SK-N-SH (cell line): Measurements from ENCODE around the gene MAPK1. TPM values are rescaled to one million over a fixed set of nuclear protein-coding genes. Genes with fewer than 3 reads are reported as not detected.

ENCODE experiments used
- CTCF ChIA-PET: fragments of 300-600, 350-600 bp; formaldehyde crosslinking; extraction: SDS; loops from one replicate; lab custom pipeline; 2021; lab: Yijun Ruan, JAX
- POLR2A ChIA-PET: fragments of 350-600 bp; sonication (Branson Sonifier 250); formaldehyde crosslinking; extraction: SDS; loops from one replicate; lab custom pipeline; 2020; ENCODE audit warnings: antibody characterized with exemption, inconsistent platforms; lab: Yijun Ruan, JAX
- DNase-seq: peaks from one replicate; pipeline ENCODE4 v3.0.0; 2012
- H2AFZ ChIP-seq: fragments of 200-600 bp; sonication (generic); 2 replicates; pipeline ENCODE4 v1.8.1; 2016; ENCODE audit warnings: antibody characterized with exemption, mild to moderate bottlenecking, low read depth
- H3F3A ChIP-seq: fragments of 200-600 bp; sonication (generic); replicated peaks from 2 replicates; pipeline ENCODE3; 2016; ENCODE audit warnings: antibody characterized with exemption, mild to moderate bottlenecking; ENCODE audit not compliant: insufficient read depth
- H3K27ac ChIP-seq, 2 experiments: fragments of 200-500 bp in 1 of 2; fragments of 200-600 bp in 1 of 2; sonication (Bioruptor generic) in 1 of 2; sonication (generic), shearing (Covaris generic) in 1 of 2; 2 replicates each; pipeline versions ENCODE4 v1.5.1 to v1.6.1; 2014 to 2016; ENCODE audit warnings: low read depth in 2 of 2, inconsistent platforms in 1 of 2, low read length in 1 of 2, mild to moderate bottlenecking in 1 of 2, mixed read lengths in 1 of 2
- H3K27me3 ChIP-seq: fragments of 200-600 bp; sonication (generic), shearing (Covaris generic); 2 replicates; pipeline ENCODE4 v1.6.1; 2016; ENCODE audit warnings: mixed run types; ENCODE audit not compliant: insufficient read depth
- H3K36me3 ChIP-seq, 2 experiments: fragments of 200-500 bp in 1 of 2; fragments of 200-600 bp in 1 of 2; sonication (Bioruptor generic) in 1 of 2; sonication (generic) in 1 of 2; replicated peaks in 1 of 2; 2 replicates each; pipeline versions ENCODE3 to v1.5.1; 2014 to 2016; ENCODE audit warnings: low read length in 1 of 2, mild to moderate bottlenecking in 1 of 2; ENCODE audit not compliant: insufficient read depth in 2 of 2, control insufficient read depth in 1 of 2
- H3K4me1 ChIP-seq, 2 experiments: fragments of 200-500 bp in 1 of 2; fragments of 200-600 bp in 1 of 2; sonication (Bioruptor generic) in 1 of 2; sonication (generic), shearing (Covaris generic) in 1 of 2; 2 replicates each; pipeline versions ENCODE4 v1.5.1 to v1.6.1; 2014 to 2016; ENCODE audit warnings: low read depth in 1 of 2, low read length in 1 of 2, mixed run types in 1 of 2; ENCODE audit not compliant: insufficient read depth in 2 of 2, control insufficient read depth in 1 of 2
- H3K4me2 ChIP-seq: fragments of 200-600 bp; sonication (generic), shearing (Covaris generic); 2 replicates; pipeline ENCODE4 v1.6.1; 2017; ENCODE audit warnings: mixed run types
- H3K4me3 ChIP-seq, 2 experiments: fragments of 200-500 bp in 1 of 2; fragments of 200-600 bp in 1 of 2; sonication (Bioruptor generic) in 1 of 2; sonication (generic), shearing (Covaris generic) in 1 of 2; 2 replicates each; pipeline versions ENCODE4 v1.5.1 to v1.8.1; 2014 to 2016; ENCODE audit warnings: low read depth in 2 of 2, inconsistent platforms in 1 of 2, low read length in 1 of 2, mild to moderate bottlenecking in 1 of 2, mixed read lengths in 1 of 2, moderate library complexity in 1 of 2
- H3K79me2 ChIP-seq: fragments of 200-600 bp; sonication (generic); 2 replicates; pipeline ENCODE4 v1.8.1; 2017; ENCODE audit warnings: mild to moderate bottlenecking; ENCODE audit not compliant: insufficient read depth
- H3K9ac ChIP-seq: fragments of 200-600 bp; sonication (generic); 2 replicates; pipeline ENCODE4 v1.6.1; 2017; ENCODE audit warnings: mixed run types
- H3K9me2 ChIP-seq: fragments of 200-600 bp; sonication (generic); 2 replicates; pipeline ENCODE4 v1.6.1; 2017; ENCODE audit warnings: mixed run types
- H3K9me3 ChIP-seq: fragments of 200-600 bp; sonication (generic); 2 replicates; pipeline ENCODE4 v1.6.1; 2017; ENCODE audit warnings: mixed run types, mild to moderate bottlenecking, moderate library complexity
- H4K20me1 ChIP-seq: fragments of 200-600 bp; sonication (generic); 2 replicates; pipeline ENCODE4 v1.6.1; 2017; ENCODE audit warnings: mild to moderate bottlenecking, mixed run types; ENCODE audit not compliant: insufficient read depth
- EP300 ChIP-seq, 2 experiments: IDR thresholded peaks; 2 replicates each; pipeline versions ENCODE4 v1.4.0 to v1.6.1; 2012; ENCODE audit warnings: borderline replicate concordance in 1 of 2, low read depth in 1 of 2, low read length in 1 of 2
- FOXM1 ChIP-seq: IDR thresholded peaks from 2 replicates; pipeline ENCODE4 v1.4.0; 2012; ENCODE audit warnings: low read depth, mild to moderate bottlenecking
- GABPA ChIP-seq: IDR thresholded peaks from 2 replicates; pipeline ENCODE4 v1.4.0; 2012; ENCODE audit warnings: low read depth, mild to moderate bottlenecking
- GATA2 ChIP-seq: sonication (generic); formaldehyde crosslinking; IDR thresholded peaks from 2 replicates; pipeline ENCODE4 v1.5.0; 2020; ENCODE audit warnings: mild to moderate bottlenecking, missing genetic modification reagents
- IRF3 ChIP-seq: fragments of 150-350 bp; IDR thresholded peaks from 2 replicates; pipeline ENCODE4 v1.6.1; 2016; ENCODE audit warnings: mild to moderate bottlenecking, low read depth, low read length
- JUND ChIP-seq: IDR thresholded peaks from 2 replicates; pipeline ENCODE4 v1.4.0; 2012
- MAX ChIP-seq: IDR thresholded peaks from 2 replicates; pipeline ENCODE4 v1.4.0; 2012; ENCODE audit warnings: low read depth
- MEF2A ChIP-seq: IDR thresholded peaks from 2 replicates; pipeline ENCODE4 v1.4.0; 2012; ENCODE audit warnings: low read depth, borderline replicate concordance
- MXI1 ChIP-seq: IDR thresholded peaks from 2 replicates; pipeline ENCODE4 v1.6.1; 2012; ENCODE audit warnings: mild to moderate bottlenecking, low read depth, low read length, improper control_type of control experiment
- NRF1 ChIP-seq: IDR thresholded peaks from 2 replicates; pipeline ENCODE4 v1.6.1; 2012; ENCODE audit warnings: low read depth, mild to moderate bottlenecking, low read length
- RCOR1 ChIP-seq: fragments of 150-350 bp; IDR thresholded peaks from 2 replicates; pipeline ENCODE4 v1.6.1; 2017; ENCODE audit warnings: antibody characterized with exemption, low read length
- RFX5 ChIP-seq: IDR thresholded peaks from 2 replicates; pipeline ENCODE4 v1.6.1; 2012; ENCODE audit warnings: mild to moderate bottlenecking, improper control_type of control experiment, low read length
- SMC3 ChIP-seq: IDR thresholded peaks from 2 replicates; pipeline ENCODE4 v1.6.1; 2012; ENCODE audit warnings: low read depth, low read length, improper control_type of control experiment
- TAF1 ChIP-seq: IDR thresholded peaks from 2 replicates; pipeline ENCODE4 v1.6.1; 2012; ENCODE audit warnings: low read depth, mild to moderate bottlenecking, low read length, moderate library complexity, borderline replicate concordance
- USF1 ChIP-seq: IDR thresholded peaks from 2 replicates; pipeline ENCODE4 v1.4.0; 2012; ENCODE audit warnings: low read depth, borderline replicate concordance
- YY1 ChIP-seq: IDR thresholded peaks from 2 replicates; pipeline ENCODE4 v1.4.0; 2012; ENCODE audit warnings: low read depth, mild to moderate bottlenecking
- WGBS: methylation state at CpG from one replicate; pipeline ENCODE4 v1.1.6; 2017; ENCODE audit warnings: low lambda C conversion rate; 5-methylcytosine and 5-hydroxymethylcytosine counted together
- polyA plus RNA-seq, 3 experiments: library from polyadenylated mRNA; depleted of rRNA; stranded (reverse); fragments of >200 nt; gene quantifications; 2 replicates each; pipeline ENCODE4 v1.2.3, GENCODE V29; 2012
- TF ChIP-seq, protein P1 (sequence below): IDR thresholded peaks from 2 replicates; pipeline ENCODE4 v1.6.1; 2012; ENCODE audit warnings: mild to moderate bottlenecking, low read depth, low read length, moderate library complexity
- TF ChIP-seq, protein P2 (sequence below): fragments of 150-350 bp; IDR thresholded peaks from 2 replicates; pipeline ENCODE4 v1.6.1; 2017; ENCODE audit warnings: antibody characterized with exemption, low read length, low read depth, borderline replicate concordance
- TF ChIP-seq, protein P3 (sequence below): IDR thresholded peaks from 2 replicates; pipeline ENCODE4; 2012

MAPK1 gene
- polyA plus RNA-seq, 1 of the 3 experiments (the other 2 are of a cell fraction): 25.6 TPM

DNA sequence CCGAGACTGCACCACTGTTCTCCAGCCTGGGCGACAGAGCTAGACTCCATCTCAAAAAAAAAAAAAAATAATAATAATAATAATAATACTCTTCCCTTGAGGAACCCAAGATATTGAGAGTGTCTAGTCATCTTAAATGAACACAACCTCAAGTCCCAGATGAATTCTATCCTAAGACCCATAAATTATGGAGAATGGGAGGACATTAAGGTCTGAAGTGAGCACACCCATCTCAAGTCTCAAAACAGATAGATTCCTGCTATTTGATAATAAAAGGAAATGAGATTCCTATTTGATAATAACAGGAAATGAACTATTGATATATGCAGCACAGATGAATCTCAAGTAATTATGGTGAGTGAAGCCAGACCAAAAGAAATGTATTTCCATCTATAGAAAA, 51.5 kb downstream of the MAPK1 start (continued):
- TF ChIP-seq, protein P1, sequence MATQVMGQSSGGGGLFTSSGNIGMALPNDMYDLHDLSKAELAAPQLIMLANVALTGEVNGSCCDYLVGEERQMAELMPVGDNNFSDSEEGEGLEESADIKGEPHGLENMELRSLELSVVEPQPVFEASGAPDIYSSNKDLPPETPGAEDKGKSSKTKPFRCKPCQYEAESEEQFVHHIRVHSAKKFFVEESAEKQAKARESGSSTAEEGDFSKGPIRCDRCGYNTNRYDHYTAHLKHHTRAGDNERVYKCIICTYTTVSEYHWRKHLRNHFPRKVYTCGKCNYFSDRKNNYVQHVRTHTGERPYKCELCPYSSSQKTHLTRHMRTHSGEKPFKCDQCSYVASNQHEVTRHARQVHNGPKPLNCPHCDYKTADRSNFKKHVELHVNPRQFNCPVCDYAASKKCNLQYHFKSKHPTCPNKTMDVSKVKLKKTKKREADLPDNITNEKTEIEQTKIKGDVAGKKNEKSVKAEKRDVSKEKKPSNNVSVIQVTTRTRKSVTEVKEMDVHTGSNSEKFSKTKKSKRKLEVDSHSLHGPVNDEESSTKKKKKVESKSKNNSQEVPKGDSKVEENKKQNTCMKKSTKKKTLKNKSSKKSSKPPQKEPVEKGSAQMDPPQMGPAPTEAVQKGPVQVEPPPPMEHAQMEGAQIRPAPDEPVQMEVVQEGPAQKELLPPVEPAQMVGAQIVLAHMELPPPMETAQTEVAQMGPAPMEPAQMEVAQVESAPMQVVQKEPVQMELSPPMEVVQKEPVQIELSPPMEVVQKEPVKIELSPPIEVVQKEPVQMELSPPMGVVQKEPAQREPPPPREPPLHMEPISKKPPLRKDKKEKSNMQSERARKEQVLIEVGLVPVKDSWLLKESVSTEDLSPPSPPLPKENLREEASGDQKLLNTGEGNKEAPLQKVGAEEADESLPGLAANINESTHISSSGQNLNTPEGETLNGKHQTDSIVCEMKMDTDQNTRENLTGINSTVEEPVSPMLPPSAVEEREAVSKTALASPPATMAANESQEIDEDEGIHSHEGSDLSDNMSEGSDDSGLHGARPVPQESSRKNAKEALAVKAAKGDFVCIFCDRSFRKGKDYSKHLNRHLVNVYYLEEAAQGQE: no peak

GRCh38 chr22:21815357-21815756, 52.1 kb downstream of the MAPK1 start:
- Histone ChIP-seq H3K27ac (peak overlapping the region in 1 of 2 experiments; percentile 92; a peak in 2 of 4 replicates), H4K20me1 (peaks cover 78% of the 10 kb centered on the region), H3K79me2 (peaks cover 96% of the 10 kb centered on the region), H3K4me1 (peaks cover 3 to 11% of the 10 kb centered on the region in 2 experiments; a peak in 3 of 4 replicates), H3K4me2 (no peak overlapping the region), H3F3A (peaks cover 14% of the 10 kb centered on the region), H3K9me2 (no peaks in the 10 kb centered on the region), H3K9me3 (no peaks in the 10 kb centered on the region), H3K27me3 (no peaks in the 10 kb centered on the region), H2AFZ (no peak overlapping the region), H3K4me3 (no peak overlapping the region), H3K36me3 (peaks cover 0 to 7% of the 10 kb centered on the region in 2 experiments)
- WGBS: 96% methylated on average over 3 of the region's 3 CpGs
- ChIA-PET POLR2A (no interaction called here), CTCF (no interaction called here)
- TF ChIP-seq FOXM1 (no peak), TAF1 (no peak), GABPA (no peak), JUND (no peak), USF1 (no peak), EP300 (IDR thresholded peaks at IDR 0.05; ENCODE audit: borderline replicate concordance in 1 of 2, low read depth in 1 of 2, low read length in 1 of 2) (no peak), MAX (no peak), RFX5 (no peak), RCOR1 (no peak), YY1 (no peak), NRF1 (no peak), IRF3 (no peak), MXI1 (no peak), MEF2A (no peak), GATA2 (CRISPR knock-in tag) (no peak), SMC3 (no peak)
- TF ChIP-seq, protein P2, sequence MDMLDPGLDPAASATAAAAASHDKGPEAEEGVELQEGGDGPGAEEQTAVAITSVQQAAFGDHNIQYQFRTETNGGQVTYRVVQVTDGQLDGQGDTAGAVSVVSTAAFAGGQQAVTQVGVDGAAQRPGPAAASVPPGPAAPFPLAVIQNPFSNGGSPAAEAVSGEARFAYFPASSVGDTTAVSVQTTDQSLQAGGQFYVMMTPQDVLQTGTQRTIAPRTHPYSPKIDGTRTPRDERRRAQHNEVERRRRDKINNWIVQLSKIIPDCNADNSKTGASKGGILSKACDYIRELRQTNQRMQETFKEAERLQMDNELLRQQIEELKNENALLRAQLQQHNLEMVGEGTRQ: no peak
- TF ChIP-seq, protein P1: no peak
- TF ChIP-seq, protein P3, sequence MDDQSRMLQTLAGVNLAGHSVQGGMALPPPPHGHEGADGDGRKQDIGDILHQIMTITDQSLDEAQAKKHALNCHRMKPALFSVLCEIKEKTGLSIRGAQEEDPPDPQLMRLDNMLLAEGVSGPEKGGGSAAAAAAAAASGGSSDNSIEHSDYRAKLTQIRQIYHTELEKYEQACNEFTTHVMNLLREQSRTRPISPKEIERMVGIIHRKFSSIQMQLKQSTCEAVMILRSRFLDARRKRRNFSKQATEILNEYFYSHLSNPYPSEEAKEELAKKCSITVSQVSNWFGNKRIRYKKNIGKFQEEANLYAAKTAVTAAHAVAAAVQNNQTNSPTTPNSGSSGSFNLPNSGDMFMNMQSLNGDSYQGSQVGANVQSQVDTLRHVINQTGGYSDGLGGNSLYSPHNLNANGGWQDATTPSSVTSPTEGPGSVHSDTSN: no peak
- TF ChIP-seq, all 33 proteins: peak for 0
- DNase-seq: no peak
- no peak overlapping the region for H3K9ac ChIP-seq
